Tibial nerve (tissue), 4 donors: ENCODE measurements around the gene HS1BP3. TPM values are rescaled to one million over a fixed set of nuclear protein-coding genes. Genes with fewer than 3 reads are reported as not detected.

Source experiments
- DNase-seq, 2 donors: peaks; one replicate each; pipeline ENCODE4 v3.0.0-alpha.2; 2019; ENCODE audit warnings: low spot score in 2 of 2
- H3K27ac ChIP-seq, 4 donors: fragments of 200-600 bp; sonication (generic) in 3 of 4; one replicate each; pipeline ENCODE4 v1.5.1; 2017 to 2019; ENCODE audit warnings: mild to moderate bottlenecking in 1 of 4
- H3K27me3 ChIP-seq, 2 donors: fragments of 200-600 bp; sonication (generic) in 1 of 2; one replicate each; pipeline versions ENCODE4 v1.5.1 to v1.6.0; 2017 to 2019
- H3K36me3 ChIP-seq, 3 donors: fragments of 200-600 bp; sonication (generic); one replicate each; pipeline ENCODE4 v1.5.1; 2018 to 2019
- H3K4me1 ChIP-seq, 4 donors: fragments of 200-600 bp; sonication (generic) in 3 of 4; one replicate each; pipeline ENCODE4 v1.5.1; 2017 to 2019
- H3K4me3 ChIP-seq, 4 donors: fragments of 200-600 bp; sonication (generic) in 3 of 4; one replicate each; pipeline ENCODE4 v1.5.1; 2017 to 2019; ENCODE audit warnings: mild to moderate bottlenecking in 1 of 4, moderate library complexity in 1 of 4
- H3K9me3 ChIP-seq, 4 donors: fragments of 200-600 bp; sonication (generic) in 3 of 4; one replicate each; pipeline ENCODE4 v1.5.1; 2017 to 2019
- CTCF ChIP-seq, 5 experiments: fragments of 200-600 bp in 3 of 5; fragments of 450-650 bp in 2 of 5; sonication (generic) in 3 of 5; IDR thresholded peaks; one replicate each; pipeline ENCODE4 v1.5.1; 2016 to 2019; ENCODE audit warnings: antibody characterized with exemption in 5 of 5, mild to moderate bottlenecking in 3 of 5, moderate library complexity in 2 of 5
- EP300 ChIP-seq, 2 donors: sonication (generic); formaldehyde crosslinking; IDR thresholded peaks; one replicate each; pipeline ENCODE4 v1.6.1; 2017; ENCODE audit warnings: antibody characterized with exemption in 2 of 2, mild to moderate bottlenecking in 1 of 2
- POLR2A ChIP-seq, 2 donors: fragments of 450-650 bp; IDR thresholded peaks; one replicate each; pipeline ENCODE4 v1.6.1; 2017; ENCODE audit warnings: antibody characterized with exemption in 2 of 2, mild to moderate bottlenecking in 2 of 2, moderate library complexity in 2 of 2
- WGBS, 2 donors: methylation state at CpG; one replicate each; pipeline ENCODE4 v1.1.5; 2018; 5-methylcytosine and 5-hydroxymethylcytosine counted together
- total RNA-seq, 4 donors: library from RNA; depleted of rRNA; stranded (reverse); fragments of >200 nt; gene quantifications; one replicate each; pipeline ENCODE4 v1.1.0, GENCODE V29; 2016

The HS1BP3 gene
- total RNA-seq, 4 donors from 2014 or later = 24.5 to 45.9 (median 33.8) TPM

GRCh38 chr2:20615466-20616241, 35.2 kb downstream of the HS1BP3 start:
- H3K36me3 ChIP-seq = peaks cover 0 to 6% (median 0%) of the 10 kb centered on the region in 3 donors
- TF ChIP-seq CTCF (IDR thresholded peaks at IDR 0.05) = no peak
- peak; percentile 77 to 87 for TF ChIP-seq EP300 (IDR thresholded peaks at IDR 0.05)
- no peak overlapping the region for H3K4me3 ChIP-seq
- 30 to 74% methylated on average over 3 to 9 of the region's 9 CpGs for WGBS, 2 donors
- no peaks in the 10 kb centered on the region for H3K27me3 ChIP-seq
- DNase-seq = peak in 1 of 2 donors; percentile 21
- H3K9me3 ChIP-seq = no peaks in the 10 kb centered on the region
- H3K27ac ChIP-seq = peak overlapping the region; percentile 88 to 97 (median 93)
- peaks cover 14 to 98% (median 79%) of the 10 kb centered on the region in 4 donors for H3K4me1 ChIP-seq

- Histone ChIP-seq H3K4me3 (no peak overlapping the region), H3K27me3 (no peaks in the 10 kb centered on the region), H3K27ac (peak overlapping the region; percentile 88 to 97 (median 93)), H3K9me3 (no peaks in the 10 kb centered on the region), H3K36me3 (peaks cover 0 to under 1% (median 0%) of the 10 kb centered on the region in 3 donors), H3K4me1 (peaks cover 14 to 98% (median 79%) of the 10 kb centered on the region in 4 donors)
- TF ChIP-seq EP300 (IDR thresholded peaks at IDR 0.05) (no peak), POLR2A (IDR thresholded peaks at IDR 0.05) (no peak), CTCF (IDR thresholded peaks at IDR 0.05) (no peak)
- no peak for DNase-seq
- 41 to 70% methylated on average over 2 to 5 of the region's 6 CpGs for WGBS, 2 donors
Measured at GRCh38 chr2:20615068-20615465, 35.8 kb downstream of the HS1BP3 start.

- Histone ChIP-seq H3K9me3 (no peaks in the 10 kb centered on the region), H3K4me3 (no peak overlapping the region), H3K4me1 (peaks cover 14 to 98% (median 77%) of the 10 kb centered on the region in 4 donors), H3K27ac (peak overlapping the region; percentile 88 to 97 (median 93)), H3K36me3 (no peaks in the 10 kb centered on the region), H3K27me3 (no peaks in the 10 kb centered on the region)
- 29 to 40% methylated on average over 12 of the region's 14 CpGs for WGBS, 2 donors
- peak in 1 of 2 donors; percentile 11 for DNase-seq
- no peak for TF ChIP-seq CTCF (IDR thresholded peaks at IDR 0.05)
- peak in 1 of 2 donors; percentile 39 for TF ChIP-seq EP300 (IDR thresholded peaks at IDR 0.05)
Measured at GRCh38 chr2:20614201-20615067, 36.5 kb downstream of the HS1BP3 start.

GRCh38 chr2:20612925-20613916, 37.7 kb downstream of the HS1BP3 start:
- Histone ChIP-seq H3K27me3 (no peaks in the 10 kb centered on the region), H3K4me3 (no peak overlapping the region), H3K4me1 (peaks cover 14 to 96% (median 73%) of the 10 kb centered on the region in 4 donors), H3K27ac (peak overlapping the region in 3 of 4 donors; percentile 88 to 97 (median 97)), H3K36me3 (no peaks in the 10 kb centered on the region), H3K9me3 (no peaks in the 10 kb centered on the region)
- 79 to 80% methylated on average over 17 of the region's 17 CpGs for WGBS, 2 donors
- peak in 1 of 2 donors; percentile 7 for DNase-seq
- TF ChIP-seq POLR2A (IDR thresholded peaks at IDR 0.05) = no peak
- no peak for TF ChIP-seq CTCF (IDR thresholded peaks at IDR 0.05)
- TF ChIP-seq EP300 (IDR thresholded peaks at IDR 0.05) = no peak
